Measurements from ENCODE around the gene OXA1L.
"Not testable (repeated sequence)": the region's sequence is repeated elsewhere in the genome, so short reads cannot be mapped to it uniquely, and the experiment has no call there.

The OXA1L gene

GRCh38 chr14:22798528-22798927 is 32.0 kb downstream of the OXA1L start:
- DNase-seq (ENCODE audit: low spot score) (no peak), FAIRE-seq (no peak)

GRCh38 chr14:22800346-22800745 is 33.9 kb downstream of the OXA1L start:
- FAIRE-seq, result no peak
- DNase-seq (ENCODE audit: low spot score), result no peak

- DNase-seq (ENCODE audit: low spot score), result no peak
- FAIRE-seq, result no peak
Observed at GRCh38 chr14:22801716-22802115, 35.2 kb downstream of the OXA1L start.

GRCh38 chr14:22802860-22803686 is 36.6 kb downstream of the OXA1L start:
- no peak for DNase-seq (ENCODE audit: low spot score)
- FAIRE-seq, result no peak

- DNase-seq (ENCODE audit: low spot score) (no peak), FAIRE-seq (no peak)
Observed at GRCh38 chr14:22803687-22803974, 37.1 kb downstream of the OXA1L start.

GRCh38 chr14:22805235-22805634 is 38.7 kb downstream of the OXA1L start:
- DNase-seq (ENCODE audit: low spot score); FAIRE-seq: not testable (repeated sequence)

- no peak for DNase-seq (ENCODE audit: low spot score)
- FAIRE-seq, result no peak
Observed at GRCh38 chr14:22807432-22808087, 41.1 kb downstream of the OXA1L start.

GRCh38 chr14:22808388-22809209 is 42.1 kb downstream of the OXA1L start:
- FAIRE-seq (no peak), DNase-seq (ENCODE audit: low spot score) (no peak)

- DNase-seq (ENCODE audit: low spot score) (no peak), FAIRE-seq (no peak)
Observed at GRCh38 chr14:22811722-22812121, 45.2 kb downstream of the OXA1L start.

- FAIRE-seq, result no peak
- no peak for DNase-seq (ENCODE audit: low spot score)
Observed at GRCh38 chr14:22812744-22813143, 46.3 kb downstream of the OXA1L start.

GRCh38 chr14:22813145-22813544 is 46.7 kb downstream of the OXA1L start:
- FAIRE-seq, result no peak
- no peak for DNase-seq (ENCODE audit: low spot score)

- no peak for DNase-seq (ENCODE audit: low spot score)
- FAIRE-seq, result no peak
Observed at GRCh38 chr14:22814373-22814772, 47.9 kb downstream of the OXA1L start.

- FAIRE-seq (no peak), DNase-seq (ENCODE audit: low spot score) (peak; percentile 64)
Observed at GRCh38 chr14:22814941-22815713, 48.6 kb downstream of the OXA1L start, which contains the start of gene SLC7A7. Gene SLC7A7 (minus strand): TSS chr14:22815435. CDS start chr14:22813398, 2,037 bp downstream.

GRCh38 chr14:22819151-22819988 is 52.9 kb downstream of the OXA1L start:
- DNase-seq (ENCODE audit: low spot score) (no peak), FAIRE-seq (no peak)

- FAIRE-seq (no peak), DNase-seq (ENCODE audit: low spot score) (no peak)
Observed at GRCh38 chr14:22820731-22821130, 54.2 kb downstream of the OXA1L start.

- FAIRE-seq, result peak; percentile 5
- DNase-seq (ENCODE audit: low spot score), result peak; percentile 66
Observed at GRCh38 chr14:22821193-22822015, 54.9 kb downstream of the OXA1L start.

GRCh38 chr14:22822016-22822570 is 55.6 kb downstream of the OXA1L start:
- FAIRE-seq, result no peak
- no peak for DNase-seq (ENCODE audit: low spot score)

All from RCC 7860 (cell line).